WTC11 (cell line): ENCODE results near the gene CLCN1. TPM values are rescaled to one million over a fixed set of nuclear protein-coding genes. Genes with fewer than 3 reads are reported as not detected.

Experiments
- ATAC-seq: fragments of 200-7000 bp; cut with Tn5 transposase; 2 replicates; pipeline ENCODE4 v1.10.0; 2021; ENCODE audit warnings: mild to moderate bottlenecking, moderate library complexity
- CTCF ChIA-PET: fragments of 300-600 bp; sonication (Branson Sonifier 250); formaldehyde crosslinking; loops from one replicate; lab custom pipeline; 2021; ENCODE audit warnings: antibody characterized with exemption; lab: Charles Lee
- POLR2A ChIA-PET: fragments of 350-600 bp; sonication (Branson Sonifier 250); formaldehyde crosslinking; loops from one replicate; lab custom pipeline; 2021; ENCODE audit warnings: antibody characterized with exemption; lab: Charles Lee
- DNase-seq: peaks from one replicate; pipeline ENCODE4 v3.0.0; 2021; ENCODE audit warnings: low spot score
- H3K27ac Mint-ChIP-seq: 2 replicates; pipeline ENCODE4 v1.8.0; 2021; ENCODE audit warnings: mixed read lengths
- H3K27me3 Mint-ChIP-seq: 2 replicates; pipeline ENCODE4 v1.8.0; 2021; ENCODE audit warnings: low read depth, mild to moderate bottlenecking, moderate library complexity, mixed read lengths
- H3K36me3 Mint-ChIP-seq: 2 replicates; pipeline ENCODE4 v1.8.0; 2021; ENCODE audit warnings: mixed read lengths
- H3K4me1 Mint-ChIP-seq: 2 replicates; pipeline ENCODE4 v1.8.0; 2022; ENCODE audit warnings: mixed read lengths
- H3K4me3 Mint-ChIP-seq: 2 replicates; pipeline ENCODE4 v1.8.0; 2021; ENCODE audit warnings: mild to moderate bottlenecking, moderate library complexity, mixed read lengths
- H3K9me3 Mint-ChIP-seq: 2 replicates; pipeline ENCODE4 v1.8.0; 2021; ENCODE audit warnings: mixed read lengths
- CBFB ChIP-seq: sonication (generic); formaldehyde crosslinking; IDR thresholded peaks from 2 replicates; pipeline ENCODE4 v1.8.1; 2022; ENCODE audit warnings: mild to moderate bottlenecking, low read depth, missing genetic modification reagents
- CREM ChIP-seq: sonication (generic); formaldehyde crosslinking; IDR thresholded peaks from 2 replicates; pipeline ENCODE4 v1.8.1; 2022; ENCODE audit warnings: mild to moderate bottlenecking, missing genetic modification reagents, moderate library complexity
- FOXP1 ChIP-seq: sonication (generic); formaldehyde crosslinking; IDR thresholded peaks from 2 replicates; pipeline ENCODE4 v1.8.0; 2022; ENCODE audit warnings: missing genetic modification reagents, mild to moderate bottlenecking, moderate library complexity, borderline replicate concordance
- HMGA2 ChIP-seq: fragments of 250-450 bp; sonication (Bioruptor Pico); IDR thresholded peaks from 2 replicates; pipeline ENCODE4 v1.4.0; 2021; ENCODE audit warnings: mild to moderate bottlenecking, moderate library complexity
- JUN ChIP-seq: sonication (generic); formaldehyde crosslinking; IDR thresholded peaks from 2 replicates; pipeline ENCODE4 v1.8.0; 2023; ENCODE audit warnings: mild to moderate bottlenecking, missing genetic modification reagents
- NR3C1 ChIP-seq: sonication (generic); formaldehyde crosslinking; conservative IDR thresholded peaks from 2 replicates; pipeline ENCODE4 v1.8.1; 2023; ENCODE audit warnings: low read depth, mild to moderate bottlenecking, missing genetic modification reagents
- total RNA-seq: library from RNA; stranded (reverse); gene quantifications from 3 replicates; pipeline ENCODE4 v1.2.3, GENCODE V29; 2021
- TF ChIP-seq, protein P1 (sequence below): fragments of 250-450 bp; sonication (Bioruptor Pico); IDR thresholded peaks from 2 replicates; pipeline ENCODE4 v1.9.0; 2021; ENCODE audit warnings: mild to moderate bottlenecking
- TF ChIP-seq, protein P2 (sequence below): fragments of 250-450 bp; sonication (Bioruptor Pico); IDR thresholded peaks from 2 replicates; pipeline ENCODE4 v2.1.2; 2022; ENCODE audit warnings: mild to moderate bottlenecking, moderate library complexity
- TF ChIP-seq, protein P3 (sequence below): sonication (generic); formaldehyde crosslinking; IDR thresholded peaks from 2 replicates; pipeline ENCODE4 v1.8.0; 2023; ENCODE audit warnings: mild to moderate bottlenecking, missing genetic modification reagents
- TF ChIP-seq, protein P4 (sequence below): sonication (generic); formaldehyde crosslinking; conservative IDR thresholded peaks from 2 replicates; pipeline ENCODE4 v1.8.1; 2022; ENCODE audit warnings: mild to moderate bottlenecking, missing genetic modification reagents
- TF ChIP-seq, protein P5 (sequence below): sonication (generic); formaldehyde crosslinking; IDR thresholded peaks from 2 replicates; pipeline ENCODE4 v1.8.0; 2022; ENCODE audit warnings: mild to moderate bottlenecking, missing genetic modification reagents
- TF ChIP-seq, protein P6 (sequence below): fragments of 250-450 bp; sonication (Bioruptor Pico); IDR thresholded peaks from 2 replicates; pipeline ENCODE4 v1.8.0; 2021; ENCODE audit warnings: mild to moderate bottlenecking
- TF ChIP-seq, protein P7 (sequence below): sonication (generic); formaldehyde crosslinking; IDR thresholded peaks from 2 replicates; pipeline ENCODE4 v1.8.1; 2022; ENCODE audit warnings: mild to moderate bottlenecking, missing genetic modification reagents, moderate library complexity, borderline replicate concordance
- TF ChIP-seq, protein P8 (sequence below): sonication (generic); formaldehyde crosslinking; conservative IDR thresholded peaks from 2 replicates; pipeline ENCODE4 v1.8.1; 2023; ENCODE audit warnings: mild to moderate bottlenecking, low read depth, missing genetic modification reagents, moderate library complexity

CLCN1 gene
- total RNA-seq, 1 experiment from 2014 or later: 0.28 TPM

DNA sequence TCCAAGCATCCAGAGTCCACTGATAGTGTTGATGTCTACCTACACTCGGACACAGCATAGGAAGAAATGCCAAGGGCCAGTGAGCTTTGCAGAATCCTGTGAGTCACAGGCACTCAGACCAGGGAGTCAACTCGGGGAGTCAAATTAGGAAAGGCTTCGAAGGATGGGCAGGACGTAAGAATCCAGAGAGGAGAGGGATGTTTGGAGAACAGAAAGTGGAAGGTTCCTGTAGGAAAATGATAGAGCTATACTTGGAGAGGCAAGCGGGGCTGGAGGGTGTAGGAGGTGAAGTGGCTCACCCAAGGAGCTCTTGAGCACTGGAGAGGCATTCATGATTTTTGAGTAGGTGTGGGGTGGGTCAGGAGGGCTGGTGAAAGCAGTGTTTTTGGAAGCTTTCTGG is 68.2 kb downstream of the CLCN1 start (continued):
- TF ChIP-seq, protein P1, sequence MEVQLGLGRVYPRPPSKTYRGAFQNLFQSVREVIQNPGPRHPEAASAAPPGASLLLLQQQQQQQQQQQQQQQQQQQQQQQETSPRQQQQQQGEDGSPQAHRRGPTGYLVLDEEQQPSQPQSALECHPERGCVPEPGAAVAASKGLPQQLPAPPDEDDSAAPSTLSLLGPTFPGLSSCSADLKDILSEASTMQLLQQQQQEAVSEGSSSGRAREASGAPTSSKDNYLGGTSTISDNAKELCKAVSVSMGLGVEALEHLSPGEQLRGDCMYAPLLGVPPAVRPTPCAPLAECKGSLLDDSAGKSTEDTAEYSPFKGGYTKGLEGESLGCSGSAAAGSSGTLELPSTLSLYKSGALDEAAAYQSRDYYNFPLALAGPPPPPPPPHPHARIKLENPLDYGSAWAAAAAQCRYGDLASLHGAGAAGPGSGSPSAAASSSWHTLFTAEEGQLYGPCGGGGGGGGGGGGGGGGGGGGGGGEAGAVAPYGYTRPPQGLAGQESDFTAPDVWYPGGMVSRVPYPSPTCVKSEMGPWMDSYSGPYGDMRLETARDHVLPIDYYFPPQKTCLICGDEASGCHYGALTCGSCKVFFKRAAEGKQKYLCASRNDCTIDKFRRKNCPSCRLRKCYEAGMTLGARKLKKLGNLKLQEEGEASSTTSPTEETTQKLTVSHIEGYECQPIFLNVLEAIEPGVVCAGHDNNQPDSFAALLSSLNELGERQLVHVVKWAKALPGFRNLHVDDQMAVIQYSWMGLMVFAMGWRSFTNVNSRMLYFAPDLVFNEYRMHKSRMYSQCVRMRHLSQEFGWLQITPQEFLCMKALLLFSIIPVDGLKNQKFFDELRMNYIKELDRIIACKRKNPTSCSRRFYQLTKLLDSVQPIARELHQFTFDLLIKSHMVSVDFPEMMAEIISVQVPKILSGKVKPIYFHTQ (CRISPR knock-in tag): no peak
- TF ChIP-seq FOXP1 (CRISPR knock-in tag) (no peak), JUN (CRISPR knock-in tag) (no peak)
- TF ChIP-seq, protein P2, sequence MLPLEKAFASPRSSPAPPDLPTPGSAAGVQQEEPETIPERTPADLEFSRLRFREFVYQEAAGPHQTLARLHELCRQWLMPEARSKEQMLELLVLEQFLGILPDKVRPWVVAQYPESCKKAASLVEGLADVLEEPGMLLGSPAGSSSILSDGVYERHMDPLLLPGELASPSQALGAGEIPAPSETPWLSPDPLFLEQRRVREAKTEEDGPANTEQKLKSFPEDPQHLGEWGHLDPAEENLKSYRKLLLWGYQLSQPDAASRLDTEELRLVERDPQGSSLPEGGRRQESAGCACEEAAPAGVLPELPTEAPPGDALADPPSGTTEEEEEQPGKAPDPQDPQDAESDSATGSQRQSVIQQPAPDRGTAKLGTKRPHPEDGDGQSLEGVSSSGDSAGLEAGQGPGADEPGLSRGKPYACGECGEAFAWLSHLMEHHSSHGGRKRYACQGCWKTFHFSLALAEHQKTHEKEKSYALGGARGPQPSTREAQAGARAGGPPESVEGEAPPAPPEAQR (CRISPR knock-in tag): no peak

DNA sequence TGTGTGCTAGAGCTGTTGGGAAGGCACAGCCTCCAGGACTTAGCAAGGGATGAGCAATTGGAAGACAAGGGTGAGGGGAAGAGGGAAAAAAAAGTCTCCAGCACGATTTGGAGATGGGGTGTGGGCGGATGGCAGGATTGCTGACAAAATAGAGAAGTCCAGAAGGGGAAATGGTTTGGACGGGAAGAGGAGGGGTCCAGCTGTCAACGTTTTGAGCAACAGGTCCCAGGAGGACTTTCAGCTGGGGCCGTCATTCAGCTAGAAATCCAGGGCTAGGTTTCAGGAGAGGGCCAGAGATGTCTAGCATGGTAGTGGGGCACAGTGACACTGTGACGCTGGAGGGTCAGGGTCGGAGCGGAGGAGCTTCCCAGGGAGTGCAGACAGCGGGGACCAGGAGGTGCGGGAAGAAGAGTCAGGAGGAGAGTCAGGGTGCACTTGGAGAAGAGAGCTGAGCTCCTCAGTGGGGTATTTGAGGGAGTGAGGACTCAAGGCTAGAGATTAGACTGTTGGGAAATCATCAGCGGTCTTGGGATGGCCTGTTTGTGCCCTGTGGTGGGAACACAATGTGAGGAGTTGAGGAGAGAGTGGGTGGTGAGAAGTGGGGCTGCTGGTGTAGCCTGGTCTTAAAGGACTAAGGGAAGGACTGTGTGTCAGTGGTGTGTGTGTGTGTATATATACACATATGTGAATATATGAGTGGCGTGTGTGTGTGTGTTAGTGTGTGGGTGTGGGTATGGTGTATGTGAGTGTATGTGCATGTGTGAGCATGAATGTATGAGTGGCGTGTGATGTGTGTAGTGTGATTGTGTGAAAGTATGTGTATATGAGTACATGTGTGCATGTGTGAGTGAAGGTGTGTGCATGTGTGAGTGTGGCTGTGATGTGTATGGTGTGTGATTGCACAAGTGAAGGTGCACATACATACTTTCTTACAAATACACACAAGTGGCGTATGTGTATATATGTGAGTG is 69.0 kb downstream of the CLCN1 start:
- Mint-ChIP-seq H3K27me3 (no peaks in the 10 kb centered on the region), H3K4me1 (peaks cover 15% of the 10 kb centered on the region), H3K9me3 (no peaks in the 10 kb centered on the region), H3K4me3 (no peak overlapping the region), H3K36me3 (peaks cover 19% of the 10 kb centered on the region), H3K27ac (no peak overlapping the region)
- DNase-seq: no peak
- no peak for ATAC-seq
- TF ChIP-seq, protein P3, sequence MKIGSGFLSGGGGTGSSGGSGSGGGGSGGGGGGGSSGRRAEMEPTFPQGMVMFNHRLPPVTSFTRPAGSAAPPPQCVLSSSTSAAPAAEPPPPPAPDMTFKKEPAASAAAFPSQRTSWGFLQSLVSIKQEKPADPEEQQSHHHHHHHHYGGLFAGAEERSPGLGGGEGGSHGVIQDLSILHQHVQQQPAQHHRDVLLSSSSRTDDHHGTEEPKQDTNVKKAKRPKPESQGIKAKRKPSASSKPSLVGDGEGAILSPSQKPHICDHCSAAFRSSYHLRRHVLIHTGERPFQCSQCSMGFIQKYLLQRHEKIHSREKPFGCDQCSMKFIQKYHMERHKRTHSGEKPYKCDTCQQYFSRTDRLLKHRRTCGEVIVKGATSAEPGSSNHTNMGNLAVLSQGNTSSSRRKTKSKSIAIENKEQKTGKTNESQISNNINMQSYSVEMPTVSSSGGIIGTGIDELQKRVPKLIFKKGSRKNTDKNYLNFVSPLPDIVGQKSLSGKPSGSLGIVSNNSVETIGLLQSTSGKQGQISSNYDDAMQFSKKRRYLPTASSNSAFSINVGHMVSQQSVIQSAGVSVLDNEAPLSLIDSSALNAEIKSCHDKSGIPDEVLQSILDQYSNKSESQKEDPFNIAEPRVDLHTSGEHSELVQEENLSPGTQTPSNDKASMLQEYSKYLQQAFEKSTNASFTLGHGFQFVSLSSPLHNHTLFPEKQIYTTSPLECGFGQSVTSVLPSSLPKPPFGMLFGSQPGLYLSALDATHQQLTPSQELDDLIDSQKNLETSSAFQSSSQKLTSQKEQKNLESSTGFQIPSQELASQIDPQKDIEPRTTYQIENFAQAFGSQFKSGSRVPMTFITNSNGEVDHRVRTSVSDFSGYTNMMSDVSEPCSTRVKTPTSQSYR (CRISPR knock-in tag): no peak
- TF ChIP-seq, protein P4, sequence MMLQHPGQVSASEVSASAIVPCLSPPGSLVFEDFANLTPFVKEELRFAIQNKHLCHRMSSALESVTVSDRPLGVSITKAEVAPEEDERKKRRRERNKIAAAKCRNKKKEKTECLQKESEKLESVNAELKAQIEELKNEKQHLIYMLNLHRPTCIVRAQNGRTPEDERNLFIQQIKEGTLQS (CRISPR knock-in tag): no peak
- TF ChIP-seq JUN (CRISPR knock-in tag) (no peak), NR3C1 (CRISPR knock-in tag) (no peak), CBFB (CRISPR knock-in tag) (no peak)
- TF ChIP-seq, protein P5, sequence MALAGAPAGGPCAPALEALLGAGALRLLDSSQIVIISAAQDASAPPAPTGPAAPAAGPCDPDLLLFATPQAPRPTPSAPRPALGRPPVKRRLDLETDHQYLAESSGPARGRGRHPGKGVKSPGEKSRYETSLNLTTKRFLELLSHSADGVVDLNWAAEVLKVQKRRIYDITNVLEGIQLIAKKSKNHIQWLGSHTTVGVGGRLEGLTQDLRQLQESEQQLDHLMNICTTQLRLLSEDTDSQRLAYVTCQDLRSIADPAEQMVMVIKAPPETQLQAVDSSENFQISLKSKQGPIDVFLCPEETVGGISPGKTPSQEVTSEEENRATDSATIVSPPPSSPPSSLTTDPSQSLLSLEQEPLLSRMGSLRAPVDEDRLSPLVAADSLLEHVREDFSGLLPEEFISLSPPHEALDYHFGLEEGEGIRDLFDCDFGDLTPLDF: no peak
- POLR2A ChIA-PET: no interaction called here
- CTCF ChIA-PET: interaction anchor here (0.6 to 1.6 kb wide), 6 partner anchors 21 to 69 kb away, joined by 3 to 5 read pairs (median 3); partner anchors contain the start of gene EPHA1

DNA sequence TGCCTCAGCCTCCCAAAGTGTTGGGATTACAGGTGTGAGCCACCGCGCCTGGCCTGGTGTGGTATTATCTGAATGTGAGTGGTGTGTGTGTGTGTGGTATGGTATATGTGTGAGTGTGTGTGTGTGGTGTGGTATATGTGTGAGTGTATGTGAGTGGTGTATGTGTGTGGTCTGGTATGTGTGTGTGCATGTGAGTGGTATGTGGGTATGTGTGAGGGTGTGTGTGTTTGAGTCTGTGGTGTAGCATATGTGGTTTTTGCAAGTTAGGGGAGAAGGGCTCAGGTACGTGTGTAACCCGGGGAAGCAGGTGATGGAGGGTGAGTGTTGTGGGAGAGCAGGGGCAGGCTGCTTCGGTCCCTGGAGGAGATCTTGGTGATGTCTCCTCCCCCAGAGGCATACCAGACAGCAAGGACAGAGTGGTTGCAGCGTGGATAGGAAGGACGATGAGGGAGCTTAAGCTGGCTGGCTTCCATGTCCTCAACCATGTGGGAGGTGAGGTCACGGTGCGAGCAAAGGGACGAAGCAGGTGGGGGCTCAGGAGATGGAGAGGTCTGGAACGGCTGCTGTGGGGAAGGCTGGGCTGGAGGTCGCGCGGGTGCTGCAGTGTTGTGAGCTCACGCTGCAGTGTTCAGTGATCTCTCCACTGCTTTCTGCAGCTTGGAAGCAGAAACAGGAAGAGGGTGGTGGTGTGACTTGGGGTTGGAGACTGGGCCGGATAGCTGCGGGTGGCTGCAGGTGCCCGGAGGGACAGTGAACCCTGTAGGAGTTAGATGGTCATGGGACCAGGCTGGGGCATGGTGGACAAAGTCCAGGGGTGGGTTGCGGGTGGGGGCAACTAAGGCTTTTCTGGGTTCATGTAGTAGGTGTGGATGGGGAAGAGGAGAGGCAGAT is 70.2 kb downstream of the CLCN1 start:
- CTCF ChIA-PET: interaction anchor here (0.5 kb wide), 2 partner anchors 19 to 53 kb away, joined by 3 to 5 read pairs; no protein-coding TSS in a partner anchor
- TF ChIP-seq, protein P6, sequence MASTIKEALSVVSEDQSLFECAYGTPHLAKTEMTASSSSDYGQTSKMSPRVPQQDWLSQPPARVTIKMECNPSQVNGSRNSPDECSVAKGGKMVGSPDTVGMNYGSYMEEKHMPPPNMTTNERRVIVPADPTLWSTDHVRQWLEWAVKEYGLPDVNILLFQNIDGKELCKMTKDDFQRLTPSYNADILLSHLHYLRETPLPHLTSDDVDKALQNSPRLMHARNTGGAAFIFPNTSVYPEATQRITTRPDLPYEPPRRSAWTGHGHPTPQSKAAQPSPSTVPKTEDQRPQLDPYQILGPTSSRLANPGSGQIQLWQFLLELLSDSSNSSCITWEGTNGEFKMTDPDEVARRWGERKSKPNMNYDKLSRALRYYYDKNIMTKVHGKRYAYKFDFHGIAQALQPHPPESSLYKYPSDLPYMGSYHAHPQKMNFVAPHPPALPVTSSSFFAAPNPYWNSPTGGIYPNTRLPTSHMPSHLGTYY: no peak
- TF ChIP-seq, protein P7, sequence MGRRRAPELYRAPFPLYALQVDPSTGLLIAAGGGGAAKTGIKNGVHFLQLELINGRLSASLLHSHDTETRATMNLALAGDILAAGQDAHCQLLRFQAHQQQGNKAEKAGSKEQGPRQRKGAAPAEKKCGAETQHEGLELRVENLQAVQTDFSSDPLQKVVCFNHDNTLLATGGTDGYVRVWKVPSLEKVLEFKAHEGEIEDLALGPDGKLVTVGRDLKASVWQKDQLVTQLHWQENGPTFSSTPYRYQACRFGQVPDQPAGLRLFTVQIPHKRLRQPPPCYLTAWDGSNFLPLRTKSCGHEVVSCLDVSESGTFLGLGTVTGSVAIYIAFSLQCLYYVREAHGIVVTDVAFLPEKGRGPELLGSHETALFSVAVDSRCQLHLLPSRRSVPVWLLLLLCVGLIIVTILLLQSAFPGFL (CRISPR knock-in tag): no peak
- TF ChIP-seq, protein P8, sequence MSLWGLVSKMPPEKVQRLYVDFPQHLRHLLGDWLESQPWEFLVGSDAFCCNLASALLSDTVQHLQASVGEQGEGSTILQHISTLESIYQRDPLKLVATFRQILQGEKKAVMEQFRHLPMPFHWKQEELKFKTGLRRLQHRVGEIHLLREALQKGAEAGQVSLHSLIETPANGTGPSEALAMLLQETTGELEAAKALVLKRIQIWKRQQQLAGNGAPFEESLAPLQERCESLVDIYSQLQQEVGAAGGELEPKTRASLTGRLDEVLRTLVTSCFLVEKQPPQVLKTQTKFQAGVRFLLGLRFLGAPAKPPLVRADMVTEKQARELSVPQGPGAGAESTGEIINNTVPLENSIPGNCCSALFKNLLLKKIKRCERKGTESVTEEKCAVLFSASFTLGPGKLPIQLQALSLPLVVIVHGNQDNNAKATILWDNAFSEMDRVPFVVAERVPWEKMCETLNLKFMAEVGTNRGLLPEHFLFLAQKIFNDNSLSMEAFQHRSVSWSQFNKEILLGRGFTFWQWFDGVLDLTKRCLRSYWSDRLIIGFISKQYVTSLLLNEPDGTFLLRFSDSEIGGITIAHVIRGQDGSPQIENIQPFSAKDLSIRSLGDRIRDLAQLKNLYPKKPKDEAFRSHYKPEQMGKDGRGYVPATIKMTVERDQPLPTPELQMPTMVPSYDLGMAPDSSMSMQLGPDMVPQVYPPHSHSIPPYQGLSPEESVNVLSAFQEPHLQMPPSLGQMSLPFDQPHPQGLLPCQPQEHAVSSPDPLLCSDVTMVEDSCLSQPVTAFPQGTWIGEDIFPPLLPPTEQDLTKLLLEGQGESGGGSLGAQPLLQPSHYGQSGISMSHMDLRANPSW: no peak
- TF ChIP-seq CREM (CRISPR knock-in tag) (no peak), HMGA2 (CRISPR knock-in tag) (no peak)

More for the DNA sequence above, 70.2 kb downstream of the CLCN1 start:
- Mint-ChIP-seq H3K9me3 (no peaks in the 10 kb centered on the region), H3K4me1 (peaks cover 17% of the 10 kb centered on the region), H3K27me3 (no peaks in the 10 kb centered on the region), H3K4me3 (no peak overlapping the region), H3K36me3 (peaks cover 29% of the 10 kb centered on the region), H3K27ac (no peak overlapping the region)
- DNase-seq (no peak), ATAC-seq (no peak)
- POLR2A ChIA-PET: interaction anchor here (0.5 to 0.9 kb wide), 3 partner anchors 20 to 1081 kb away, joined by 3 to 9 read pairs (median 4); no protein-coding TSS in a partner anchor
